ENCODE data around the gene PDGFRB. TPM values are rescaled to one million over a fixed set of nuclear protein-coding genes. Genes with fewer than 3 reads are reported as not detected.

Gene PDGFRB
- total RNA-seq, 1 experiment from 2014 or later: 0.34 TPM

DNA sequence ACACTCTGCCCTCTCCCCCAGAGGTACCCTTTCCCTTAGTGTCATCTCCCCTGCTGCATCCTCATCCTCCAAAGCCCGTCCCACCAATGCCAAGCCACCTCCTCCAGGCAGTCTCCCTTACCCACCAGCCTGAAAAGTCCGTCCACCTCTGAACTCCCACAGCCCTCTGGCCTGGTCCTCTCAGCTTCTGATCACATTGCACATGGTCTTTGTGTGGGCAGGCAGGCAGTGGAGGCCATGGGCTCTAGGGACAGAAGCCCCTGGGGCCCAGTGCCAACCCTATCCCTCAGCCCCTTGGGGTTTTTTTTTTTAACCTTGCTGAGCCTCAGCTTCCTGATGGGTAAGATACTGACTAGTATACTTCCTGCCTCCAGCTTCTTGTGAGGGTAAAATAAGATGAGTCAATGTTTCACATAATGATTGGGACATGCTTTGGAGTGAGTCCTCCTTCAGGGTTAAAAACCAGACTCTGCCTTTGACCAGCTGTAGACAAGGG is 88.7 kb downstream of the PDGFRB start:
- no peak overlapping the region for H3K27ac ChIP-seq (ENCODE audit: low read depth, low read length)
- ATAC-seq: no peak
- no peaks in the 10 kb centered on the region for H3K9me3 ChIP-seq (ENCODE audit: control insufficient read depth in 1 of 2, insufficient read depth in 1 of 2, low read depth in 1 of 2, low read length in 2 of 2)
- ChIA-PET CTCF (no interaction called here), RAD21 (ENCODE audit: low non-redundant PET in 1 of 2, low total read pairs in 2 of 2, uncharacterized antibody in 2 of 2, unreplicated experiment in 2 of 2) (no interaction called here), POLR2A (no interaction called here)
- TF ChIP-seq EGR1 (IDR thresholded peaks at IDR 0.05; ENCODE audit: low read depth): no peak
- H3K4me2 ChIP-seq (ENCODE audit: low read length): no peak overlapping the region
- H3K36me3 ChIP-seq (ENCODE audit: control insufficient read depth in 1 of 2, insufficient read depth in 2 of 2, low read length in 2 of 2): no peaks in the 10 kb centered on the region
- intact Hi-C loops (cut with micrococcal nuclease): no loop called here
- no peak overlapping the region for H3K4me3 ChIP-seq (replicated peaks in 1 of 2; ENCODE audit: low read depth in 1 of 2, low read length in 2 of 2)
- no peaks in the 10 kb centered on the region for H3K79me2 ChIP-seq (ENCODE audit: insufficient read depth, low read length)
- H3K4me1 ChIP-seq (ENCODE audit: control insufficient read depth in 1 of 2, insufficient read depth in 2 of 2, low read length in 2 of 2): peaks cover 0 to 3% of the 10 kb centered on the region in 2 experiments; a peak in 1 of 4 replicates
- no peaks in the 10 kb centered on the region for H4K20me1 ChIP-seq (ENCODE audit: insufficient read depth)
- no peak overlapping the region for H3K9ac ChIP-seq (ENCODE audit: low read length)
- no peaks in the 10 kb centered on the region for H3K27me3 ChIP-seq (ENCODE audit: insufficient read depth, low read length)
- no peak overlapping the region for H2AFZ ChIP-seq (ENCODE audit: low read depth, low read length, poor library complexity, severe bottlenecking)
- DNase-seq (ENCODE audit: low read depth, low spot score): no peak
- H3K9me2 ChIP-seq (ENCODE audit: insufficient read depth): no peaks in the 10 kb centered on the region
- BruUV-seq (replicated peaks): no TSS peak

DNA sequence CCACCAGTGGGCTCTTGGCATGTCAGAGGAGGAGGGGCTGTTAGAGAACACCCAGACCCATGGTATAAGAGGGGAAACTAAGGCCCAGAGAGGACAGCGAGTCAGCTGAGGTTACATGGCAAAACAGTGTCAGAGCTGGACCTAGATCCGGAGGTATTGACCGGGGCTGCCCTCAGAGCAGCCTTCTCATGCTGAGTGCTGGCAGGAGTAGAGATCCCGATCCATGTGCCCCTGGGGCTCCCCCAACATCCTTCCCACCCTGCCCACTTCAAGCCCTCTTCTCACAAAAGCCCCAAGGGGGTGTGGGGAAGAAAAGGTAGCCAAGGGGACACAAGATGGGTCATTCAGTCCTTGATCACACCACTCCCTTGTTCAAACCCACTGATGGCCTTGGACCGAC is 89.2 kb downstream of the PDGFRB start:
- no peak for DNase-seq (ENCODE audit: low read depth, low spot score)
- H3K9ac ChIP-seq (ENCODE audit: low read length): no peak overlapping the region
- no peak for TF ChIP-seq CEBPB (IDR thresholded peaks at IDR 0.05; ENCODE audit: low read depth)
- no peak for TF ChIP-seq SP1 (IDR thresholded peaks at IDR 0.05; ENCODE audit: low read depth)
- no peak for TF ChIP-seq EZH2 (IDR thresholded peaks at IDR 0.05)
- no peak for TF ChIP-seq ATF3 (IDR thresholded peaks at IDR 0.05)
- no peak for TF ChIP-seq ELF1 (IDR thresholded peaks at IDR 0.05; ENCODE audit: borderline replicate concordance, low read depth)
- TF ChIP-seq ZNF274 (IDR thresholded peaks at IDR 0.05; ENCODE audit: low read depth, low read length): no peak
- TF ChIP-seq, protein P1, sequence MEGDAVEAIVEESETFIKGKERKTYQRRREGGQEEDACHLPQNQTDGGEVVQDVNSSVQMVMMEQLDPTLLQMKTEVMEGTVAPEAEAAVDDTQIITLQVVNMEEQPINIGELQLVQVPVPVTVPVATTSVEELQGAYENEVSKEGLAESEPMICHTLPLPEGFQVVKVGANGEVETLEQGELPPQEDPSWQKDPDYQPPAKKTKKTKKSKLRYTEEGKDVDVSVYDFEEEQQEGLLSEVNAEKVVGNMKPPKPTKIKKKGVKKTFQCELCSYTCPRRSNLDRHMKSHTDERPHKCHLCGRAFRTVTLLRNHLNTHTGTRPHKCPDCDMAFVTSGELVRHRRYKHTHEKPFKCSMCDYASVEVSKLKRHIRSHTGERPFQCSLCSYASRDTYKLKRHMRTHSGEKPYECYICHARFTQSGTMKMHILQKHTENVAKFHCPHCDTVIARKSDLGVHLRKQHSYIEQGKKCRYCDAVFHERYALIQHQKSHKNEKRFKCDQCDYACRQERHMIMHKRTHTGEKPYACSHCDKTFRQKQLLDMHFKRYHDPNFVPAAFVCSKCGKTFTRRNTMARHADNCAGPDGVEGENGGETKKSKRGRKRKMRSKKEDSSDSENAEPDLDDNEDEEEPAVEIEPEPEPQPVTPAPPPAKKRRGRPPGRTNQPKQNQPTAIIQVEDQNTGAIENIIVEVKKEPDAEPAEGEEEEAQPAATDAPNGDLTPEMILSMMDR (IDR thresholded peaks at IDR 0.05 in 2 of 3, conservative IDR thresholded peaks at IDR 0.05 in 1 of 3; ENCODE audit: borderline replicate concordance in 1 of 3, insufficient read depth in 1 of 3, low read depth in 2 of 3, low read length in 2 of 3): no peak
- no peak for TF ChIP-seq YY1 (IDR thresholded peaks at IDR 0.05; ENCODE audit: extremely low read depth, insufficient replicate concordance, low read depth, low read length)
- TF ChIP-seq, protein P2, sequence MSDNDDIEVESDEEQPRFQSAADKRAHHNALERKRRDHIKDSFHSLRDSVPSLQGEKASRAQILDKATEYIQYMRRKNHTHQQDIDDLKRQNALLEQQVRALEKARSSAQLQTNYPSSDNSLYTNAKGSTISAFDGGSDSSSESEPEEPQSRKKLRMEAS (IDR thresholded peaks at IDR 0.05): no peak
- no peak for TF ChIP-seq TCF7L2 (IDR thresholded peaks at IDR 0.05; ENCODE audit: borderline replicate concordance, extremely low read depth, insufficient read depth, insufficient read length)
- TF ChIP-seq RAD21 (IDR thresholded peaks at IDR 0.05; ENCODE audit: low read depth): no peak
- no peak for TF ChIP-seq POLR2A (IDR thresholded peaks at IDR 0.05; ENCODE audit: borderline replicate concordance, extremely low read depth, insufficient read depth, insufficient read length)
- TF ChIP-seq EZH2phosphoT487 (IDR thresholded peaks at IDR 0.05; ENCODE audit: borderline replicate concordance): no peak
- TF ChIP-seq, protein P3, sequence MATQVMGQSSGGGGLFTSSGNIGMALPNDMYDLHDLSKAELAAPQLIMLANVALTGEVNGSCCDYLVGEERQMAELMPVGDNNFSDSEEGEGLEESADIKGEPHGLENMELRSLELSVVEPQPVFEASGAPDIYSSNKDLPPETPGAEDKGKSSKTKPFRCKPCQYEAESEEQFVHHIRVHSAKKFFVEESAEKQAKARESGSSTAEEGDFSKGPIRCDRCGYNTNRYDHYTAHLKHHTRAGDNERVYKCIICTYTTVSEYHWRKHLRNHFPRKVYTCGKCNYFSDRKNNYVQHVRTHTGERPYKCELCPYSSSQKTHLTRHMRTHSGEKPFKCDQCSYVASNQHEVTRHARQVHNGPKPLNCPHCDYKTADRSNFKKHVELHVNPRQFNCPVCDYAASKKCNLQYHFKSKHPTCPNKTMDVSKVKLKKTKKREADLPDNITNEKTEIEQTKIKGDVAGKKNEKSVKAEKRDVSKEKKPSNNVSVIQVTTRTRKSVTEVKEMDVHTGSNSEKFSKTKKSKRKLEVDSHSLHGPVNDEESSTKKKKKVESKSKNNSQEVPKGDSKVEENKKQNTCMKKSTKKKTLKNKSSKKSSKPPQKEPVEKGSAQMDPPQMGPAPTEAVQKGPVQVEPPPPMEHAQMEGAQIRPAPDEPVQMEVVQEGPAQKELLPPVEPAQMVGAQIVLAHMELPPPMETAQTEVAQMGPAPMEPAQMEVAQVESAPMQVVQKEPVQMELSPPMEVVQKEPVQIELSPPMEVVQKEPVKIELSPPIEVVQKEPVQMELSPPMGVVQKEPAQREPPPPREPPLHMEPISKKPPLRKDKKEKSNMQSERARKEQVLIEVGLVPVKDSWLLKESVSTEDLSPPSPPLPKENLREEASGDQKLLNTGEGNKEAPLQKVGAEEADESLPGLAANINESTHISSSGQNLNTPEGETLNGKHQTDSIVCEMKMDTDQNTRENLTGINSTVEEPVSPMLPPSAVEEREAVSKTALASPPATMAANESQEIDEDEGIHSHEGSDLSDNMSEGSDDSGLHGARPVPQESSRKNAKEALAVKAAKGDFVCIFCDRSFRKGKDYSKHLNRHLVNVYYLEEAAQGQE (IDR thresholded peaks at IDR 0.05; ENCODE audit: low read depth): no peak
- no peak for TF ChIP-seq CBX3 (IDR thresholded peaks at IDR 0.05; ENCODE audit: low read depth)
- no peak for TF ChIP-seq JUND (IDR thresholded peaks at IDR 0.05)

More for the DNA sequence above, 89.2 kb downstream of the PDGFRB start:
- no TSS peak for BruUV-seq (replicated peaks)
- ChIA-PET RAD21 (ENCODE audit: low non-redundant PET in 1 of 2, low total read pairs in 2 of 2, uncharacterized antibody in 2 of 2, unreplicated experiment in 2 of 2) (no interaction called here), POLR2A (no interaction called here), CTCF (no interaction called here)
- Histone ChIP-seq H3K4me2 (ENCODE audit: low read length) (no peak overlapping the region), H3K4me3 (replicated peaks in 1 of 2; ENCODE audit: low read depth in 1 of 2, low read length in 2 of 2) (no peak overlapping the region), H3K9me2 (ENCODE audit: insufficient read depth) (no peaks in the 10 kb centered on the region), H3K27ac (ENCODE audit: low read depth, low read length) (no peak overlapping the region), H3K27me3 (ENCODE audit: insufficient read depth, low read length) (no peaks in the 10 kb centered on the region), H3K36me3 (ENCODE audit: control insufficient read depth in 1 of 2, insufficient read depth in 2 of 2, low read length in 2 of 2) (no peaks in the 10 kb centered on the region), H3K9me3 (ENCODE audit: control insufficient read depth in 1 of 2, insufficient read depth in 1 of 2, low read depth in 1 of 2, low read length in 2 of 2) (no peaks in the 10 kb centered on the region), H4K20me1 (ENCODE audit: insufficient read depth) (no peaks in the 10 kb centered on the region), H2AFZ (ENCODE audit: low read depth, low read length, poor library complexity, severe bottlenecking) (no peak overlapping the region), H3K79me2 (ENCODE audit: insufficient read depth, low read length) (no peaks in the 10 kb centered on the region), H3K4me1 (ENCODE audit: control insufficient read depth in 1 of 2, insufficient read depth in 2 of 2, low read length in 2 of 2) (peaks cover 0 to 3% of the 10 kb centered on the region in 2 experiments; a peak in 1 of 4 replicates)
- intact Hi-C loops (cut with micrococcal nuclease): no loop called here
- ATAC-seq: no peak

All from HCT116 (cell line).